Caco-2 (cell line): ENCODE data around the gene ARNT2. TPM values are rescaled to one million over a fixed set of nuclear protein-coding genes. Genes with fewer than 3 reads are reported as not detected.

Experiments used
- Bru-seq: library from RNA; stranded (reverse); fragments of 400-500 nt; gene quantifications from one replicate; lab custom pipeline; 2021; lab: Mats Ljungman, UMichigan
- BruChase-seq, 2 experiments: library from RNA; stranded (reverse); fragments of 400-500 nt; gene quantifications; one replicate each; lab custom pipeline; 2021; lab: Mats Ljungman, UMichigan
- BruUV-seq: library from RNA; stranded (reverse); fragments of 400-500 nt; replicated peaks from 2 replicates; lab custom pipeline; 2021; lab: Mats Ljungman, UMichigan
- CTCF ChIA-PET: fragments of 300-600 bp; sonication (Branson Sonifier 250); formaldehyde crosslinking; loops from one replicate; lab custom pipeline; 2022; ENCODE audit warnings: antibody characterized with exemption; lab: Charles Lee
- POLR2A ChIA-PET: fragments of 300-600 bp; sonication (Branson Sonifier 250); formaldehyde crosslinking; loops from one replicate; lab custom pipeline; 2022; ENCODE audit warnings: antibody characterized with exemption; lab: Charles Lee
- DNase-seq, 2 experiments: peaks; one replicate each; pipeline versions ENCODE4 v3.0.0 to v3.0.0-alpha.2; 2020 to 2022
- H3K27me3 ChIP-seq: replicated peaks from 2 replicates; pipeline ENCODE4 v1.6.0; 2011; ENCODE audit warnings: low read length; ENCODE audit not compliant: control insufficient read depth, insufficient read depth
- H3K36me3 ChIP-seq: 2 replicates; pipeline ENCODE4 v1.5.1; 2011; ENCODE audit warnings: low read length; ENCODE audit not compliant: control insufficient read depth, insufficient read depth
- H3K4me1 ChIP-seq: fragments of 250-450 bp; sonication (Bioruptor Pico); 2 replicates; pipeline ENCODE4 v1.5.1; 2020; ENCODE audit warnings: mild to moderate bottlenecking
- H3K4me3 ChIP-seq: 2 replicates; pipeline ENCODE4 v1.5.1; 2011; ENCODE audit warnings: low read depth, mild to moderate bottlenecking, control low read depth, low read length
- H3K9me3 ChIP-seq: fragments of 250-450 bp; sonication (Bioruptor Pico); 2 replicates; pipeline ENCODE4 v1.5.1; 2020; ENCODE audit warnings: mild to moderate bottlenecking, moderate library complexity
- H3K27ac Mint-ChIP-seq: one replicate; pipeline ENCODE4 v1.8.0; 2022; ENCODE audit warnings: mixed read lengths; ENCODE audit not compliant: unreplicated experiment
- H3K27me3 Mint-ChIP-seq: one replicate; pipeline ENCODE4 v1.8.0; 2022; ENCODE audit warnings: mixed read lengths; ENCODE audit not compliant: insufficient read depth, unreplicated experiment
- H3K36me3 Mint-ChIP-seq: one replicate; pipeline ENCODE4 v1.8.0; 2022; ENCODE audit warnings: mild to moderate bottlenecking, mixed read lengths; ENCODE audit not compliant: insufficient read depth, unreplicated experiment
- H3K4me1 Mint-ChIP-seq: one replicate; pipeline ENCODE4 v1.8.0; 2022; ENCODE audit warnings: low read depth, mixed read lengths; ENCODE audit not compliant: unreplicated experiment
- H3K4me3 Mint-ChIP-seq: one replicate; pipeline ENCODE4 v1.8.0; 2022; ENCODE audit warnings: mild to moderate bottlenecking, moderate library complexity, mixed read lengths; ENCODE audit not compliant: unreplicated experiment
- H3K9me3 Mint-ChIP-seq: one replicate; pipeline ENCODE4 v1.8.0; 2022; ENCODE audit warnings: mixed read lengths; ENCODE audit not compliant: unreplicated experiment
- intact Hi-C: fragments of 100-400 bp; cut with micrococcal nuclease; formaldehyde crosslinking; loops from one replicate; pipeline ENCODE4 v1.10.0; 2022; ENCODE audit not compliant: unreplicated experiment
- long read RNA-seq: library from polyadenylated mRNA; stranded (forward); transcript quantifications from one replicate; pipeline ENCODE4 v2.0.0, GENCODE V29; 2022
- total RNA-seq: library from RNA; stranded (reverse); gene quantifications from 2 replicates; pipeline ENCODE4 v1.2.3, GENCODE V29; 2022
- TF ChIP-seq, protein P1 (sequence below), 2 experiments: fragments of 200-600 bp in 1 of 2; IDR thresholded peaks; 1 replicate in 1 of 2; 2 replicates in 1 of 2; pipeline versions ENCODE4 v1.5.1 to v1.8.0; 2011 to 2022; ENCODE audit warnings: antibody characterized with exemption in 1 of 2, control low read depth in 1 of 2, inconsistent platforms in 1 of 2, low read depth in 1 of 2, low read length in 1 of 2, mild to moderate bottlenecking in 1 of 2, moderate library complexity in 1 of 2; ENCODE audit not compliant: insufficient read depth in 1 of 2, severe bottlenecking in 1 of 2, unreplicated experiment in 1 of 2

Gene ARNT2
- 0.07 and 0.23 TPM in 2 replicates for total RNA-seq
- Bru-seq, nascent RNA, result percentile 11 among the genes with signal in this experiment
- percentile 8 among the genes with signal in this experiment for BruChase-seq, experiment 1, labeled RNA remaining after a 2-hour chase
- BruChase-seq, experiment 2, labeled RNA remaining after a 6-hour chase, result percentile 6 among the genes with signal in this experiment
- long read RNA-seq, partial matches to known transcripts, result 0 of 1 reads
- long read RNA-seq, other reads (novel, unspliced or antisense), result 1 of 1 reads

DNA sequence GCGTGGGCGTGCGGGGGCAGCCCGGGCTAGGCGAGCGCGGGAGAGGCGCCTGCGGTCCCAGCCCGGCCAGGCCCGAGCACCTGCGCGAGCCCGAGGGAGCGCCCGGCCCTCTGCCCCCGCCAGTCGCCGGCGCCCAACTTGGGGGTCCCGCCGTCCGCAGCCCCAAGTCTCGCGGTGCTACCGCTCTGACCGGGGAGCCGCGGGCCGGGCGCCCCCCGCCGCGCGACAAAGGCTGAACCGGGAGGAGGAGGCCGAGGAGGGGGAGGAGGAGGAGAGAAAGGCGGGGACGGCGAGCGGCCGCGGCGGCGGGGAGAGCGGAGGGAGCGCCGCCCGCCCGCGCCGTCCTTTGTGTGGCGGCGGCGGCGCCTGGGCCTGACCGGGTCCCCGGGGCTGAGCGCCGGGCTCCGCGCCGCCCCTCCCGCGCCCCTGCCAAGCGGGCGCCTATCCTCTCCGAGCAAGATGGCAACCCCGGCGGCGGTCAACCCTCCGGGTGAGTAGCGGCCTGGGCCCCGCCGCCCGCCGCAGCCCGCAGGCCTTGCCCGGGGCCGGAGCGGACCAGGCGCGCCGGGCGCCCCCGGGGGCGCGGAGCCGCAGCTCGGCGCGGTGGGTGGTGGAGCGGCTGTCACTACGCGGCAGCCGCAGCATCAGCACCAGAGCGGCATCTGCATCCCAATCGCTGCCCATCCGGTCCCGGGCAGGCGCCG, at the start of gene ARNT2:
TSS of gene ARNT2 (plus strand) at position 326 of the 704 bp plus-strand sequence. CDS start at position 460, 134 bp downstream.
- Mint-ChIP-seq H3K4me3 (peak within 1 kb of the TSS; percentile 54), H3K9me3 (no peaks in the 10 kb centered on the region), H3K4me1 (no peaks in the 10 kb centered on the region), H3K27ac (no peak within 1 kb of the TSS), H3K27me3 (peaks cover 39% of the 10 kb centered on the region), H3K36me3 (no peaks in the 10 kb centered on the region)
- peak within 1 kb of the TSS; percentile 28 for H3K4me3 ChIP-seq
- no peaks in the 10 kb centered on the region for H3K9me3 ChIP-seq
- DNase-seq, result peak in 1 of 2 experiments; percentile 12
- H3K27me3 ChIP-seq, result peaks cover 3% of the 10 kb centered on the region
- CTCF ChIA-PET, result no interaction called here
- POLR2A ChIA-PET, result no interaction called here
- no peaks in the 10 kb centered on the region for H3K4me1 ChIP-seq
- no peaks in the 10 kb centered on the region for H3K36me3 ChIP-seq
- TF ChIP-seq, protein P1, sequence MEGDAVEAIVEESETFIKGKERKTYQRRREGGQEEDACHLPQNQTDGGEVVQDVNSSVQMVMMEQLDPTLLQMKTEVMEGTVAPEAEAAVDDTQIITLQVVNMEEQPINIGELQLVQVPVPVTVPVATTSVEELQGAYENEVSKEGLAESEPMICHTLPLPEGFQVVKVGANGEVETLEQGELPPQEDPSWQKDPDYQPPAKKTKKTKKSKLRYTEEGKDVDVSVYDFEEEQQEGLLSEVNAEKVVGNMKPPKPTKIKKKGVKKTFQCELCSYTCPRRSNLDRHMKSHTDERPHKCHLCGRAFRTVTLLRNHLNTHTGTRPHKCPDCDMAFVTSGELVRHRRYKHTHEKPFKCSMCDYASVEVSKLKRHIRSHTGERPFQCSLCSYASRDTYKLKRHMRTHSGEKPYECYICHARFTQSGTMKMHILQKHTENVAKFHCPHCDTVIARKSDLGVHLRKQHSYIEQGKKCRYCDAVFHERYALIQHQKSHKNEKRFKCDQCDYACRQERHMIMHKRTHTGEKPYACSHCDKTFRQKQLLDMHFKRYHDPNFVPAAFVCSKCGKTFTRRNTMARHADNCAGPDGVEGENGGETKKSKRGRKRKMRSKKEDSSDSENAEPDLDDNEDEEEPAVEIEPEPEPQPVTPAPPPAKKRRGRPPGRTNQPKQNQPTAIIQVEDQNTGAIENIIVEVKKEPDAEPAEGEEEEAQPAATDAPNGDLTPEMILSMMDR (IDR thresholded peaks at IDR 0.05; ENCODE audit: insufficient read depth in 1 of 2, low read depth in 1 of 2, low read length in 1 of 2, severe bottlenecking in 1 of 2, unreplicated experiment in 1 of 2), result no peak
- no TSS peak for BruUV-seq
- intact Hi-C loops, result no loop called here

GRCh38 chr15:80367094-80367493, 37.1 kb upstream of the ARNT2 start:
- intact Hi-C loops, result no loop called here
- Mint-ChIP-seq H3K36me3 (no peaks in the 10 kb centered on the region), H3K4me3 (no peak overlapping the region), H3K27me3 (peaks cover 7% of the 10 kb centered on the region), H3K27ac (no peak overlapping the region), H3K9me3 (peaks cover 21% of the 10 kb centered on the region), H3K4me1 (no peaks in the 10 kb centered on the region)
- ChIA-PET CTCF (no interaction called here), POLR2A (no interaction called here)
- H3K27me3 ChIP-seq, result no peaks in the 10 kb centered on the region
- no peaks in the 10 kb centered on the region for H3K4me1 ChIP-seq
- no TSS peak for BruUV-seq
- TF ChIP-seq, protein P1 (IDR thresholded peaks at IDR 0.05; ENCODE audit: insufficient read depth in 1 of 2, low read depth in 1 of 2, low read length in 1 of 2, severe bottlenecking in 1 of 2, unreplicated experiment in 1 of 2), result no peak
- H3K36me3 ChIP-seq, result no peaks in the 10 kb centered on the region
- no peak overlapping the region for H3K4me3 ChIP-seq
- 0 out of 2 replicates have a peak, but pooled peaks cover 13% of the 10 kb centered on the region for H3K9me3 ChIP-seq
- DNase-seq, result peak in 1 of 2 experiments; percentile 16

- no peaks in the 10 kb centered on the region for H3K36me3 ChIP-seq
- Mint-ChIP-seq H3K36me3 (no peaks in the 10 kb centered on the region), H3K27ac (no peak overlapping the region), H3K4me3 (no peak overlapping the region), H3K9me3 (peaks cover 21% of the 10 kb centered on the region), H3K4me1 (no peaks in the 10 kb centered on the region), H3K27me3 (peaks cover 5% of the 10 kb centered on the region)
- TF ChIP-seq, protein P1 (IDR thresholded peaks at IDR 0.05; ENCODE audit: insufficient read depth in 1 of 2, low read depth in 1 of 2, low read length in 1 of 2, severe bottlenecking in 1 of 2, unreplicated experiment in 1 of 2), result no peak
- no peak for DNase-seq
- intact Hi-C loops, result no loop called here
- 0 out of 2 replicates have a peak, but pooled peaks cover 13% of the 10 kb centered on the region for H3K9me3 ChIP-seq
- no peaks in the 10 kb centered on the region for H3K4me1 ChIP-seq
- BruUV-seq, result no TSS peak
- ChIA-PET POLR2A (no interaction called here), CTCF (no interaction called here)
- H3K27me3 ChIP-seq, result no peaks in the 10 kb centered on the region
- no peak overlapping the region for H3K4me3 ChIP-seq
Measured at GRCh38 chr15:80367661-80368060, 36.5 kb upstream of the ARNT2 start.
